C4-2B (cell line): ENCODE data around the gene SPAAR.

Experiments used
- H3K27ac ChIP-seq: fragments of 450-650 bp; 2 replicates; pipeline ENCODE4 v1.5.1; 2017
- CTCF ChIP-seq: fragments of 450-650 bp; conservative IDR thresholded peaks from 2 replicates; pipeline ENCODE4 v1.5.1; 2017; ENCODE audit warnings: mild to moderate bottlenecking
- ZFX ChIP-seq: fragments of 450-650 bp; IDR thresholded peaks from 2 replicates; pipeline ENCODE4 v1.6.1; 2017

Gene SPAAR

DNA sequence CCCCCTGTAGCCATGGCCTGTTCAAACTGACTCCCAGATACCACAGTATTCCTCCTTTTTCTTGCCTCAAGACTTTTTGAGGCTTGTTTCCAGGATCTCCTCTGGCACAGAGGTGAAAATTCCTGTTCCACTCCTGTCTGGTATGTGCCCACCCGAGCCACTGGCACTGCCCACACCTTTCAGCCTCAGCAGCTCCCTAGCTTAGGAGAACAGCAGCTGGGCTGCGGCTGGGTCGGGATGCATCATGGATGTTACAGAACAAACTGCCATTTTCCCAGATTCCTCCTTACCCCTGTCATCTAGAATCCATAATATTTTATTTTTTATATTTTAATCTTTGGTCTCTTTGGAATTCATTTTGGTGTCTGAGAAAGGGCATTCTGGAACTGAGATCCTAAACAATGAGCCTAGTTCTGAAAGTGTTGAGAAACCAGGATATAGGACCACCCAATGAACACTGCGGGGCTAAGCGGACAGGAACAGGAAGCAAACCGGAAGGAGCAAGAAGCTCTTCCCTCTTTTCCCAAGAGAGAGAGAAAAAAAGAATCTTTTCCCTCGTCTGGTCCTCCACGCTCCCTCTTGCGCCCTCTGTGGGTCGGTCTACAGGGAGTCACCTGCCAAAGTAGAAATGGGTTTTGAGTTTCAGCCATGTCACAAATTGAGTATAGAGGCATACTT lies 36.2 kb downstream of the SPAAR start:
- peak; percentile 97 for TF ChIP-seq CTCF
- no peak for TF ChIP-seq ZFX
- no peak overlapping the region for H3K27ac ChIP-seq

DNA sequence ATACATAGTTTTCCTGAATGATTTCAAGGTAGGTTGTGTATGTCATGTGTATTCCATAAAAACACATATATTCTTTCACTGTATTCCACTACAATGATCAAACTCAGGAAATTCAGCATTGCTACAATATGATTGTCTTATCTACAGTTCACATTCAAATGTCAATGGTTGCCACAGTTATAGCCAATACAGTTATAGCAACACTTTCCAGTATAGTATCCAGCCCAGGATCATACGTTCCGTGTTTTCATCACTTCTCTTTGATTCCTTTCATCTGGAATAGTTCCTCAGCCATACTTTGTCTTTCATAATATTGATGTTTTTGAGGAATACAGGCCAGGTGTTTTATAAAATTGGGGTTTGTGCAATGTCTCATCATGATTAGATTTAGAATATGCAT lies 39.2 kb downstream of the SPAAR start:
- no peak for TF ChIP-seq CTCF
- no peak for TF ChIP-seq ZFX
- no peak overlapping the region for H3K27ac ChIP-seq

DNA sequence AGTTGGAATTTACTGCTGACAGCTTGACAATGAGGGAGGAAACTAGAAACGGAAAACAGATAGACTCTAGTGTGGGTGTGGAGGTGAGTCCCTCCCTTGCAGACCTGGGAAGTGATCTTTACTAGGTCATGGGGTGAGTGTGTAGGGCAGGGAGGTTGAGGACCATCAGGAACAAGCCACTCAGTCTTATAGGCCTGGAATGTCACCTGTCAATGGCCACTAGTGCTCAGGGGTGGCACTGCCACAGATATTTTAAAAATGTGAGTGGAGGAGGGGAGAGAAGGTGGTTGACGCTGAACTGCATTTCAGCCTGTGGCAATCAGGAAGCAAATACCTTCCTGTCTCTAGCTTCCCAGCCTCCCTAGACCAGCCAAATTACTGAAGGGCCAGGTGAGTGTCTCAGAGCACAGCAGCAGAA lies 39.6 kb downstream of the SPAAR start:
- no peak overlapping the region for H3K27ac ChIP-seq
- TF ChIP-seq CTCF (no peak), ZFX (no peak)

GRCh38 chr9:35951736-35952135 lies 42.4 kb downstream of the SPAAR start:
- no peak for TF ChIP-seq CTCF
- no peak for TF ChIP-seq ZFX

DNA sequence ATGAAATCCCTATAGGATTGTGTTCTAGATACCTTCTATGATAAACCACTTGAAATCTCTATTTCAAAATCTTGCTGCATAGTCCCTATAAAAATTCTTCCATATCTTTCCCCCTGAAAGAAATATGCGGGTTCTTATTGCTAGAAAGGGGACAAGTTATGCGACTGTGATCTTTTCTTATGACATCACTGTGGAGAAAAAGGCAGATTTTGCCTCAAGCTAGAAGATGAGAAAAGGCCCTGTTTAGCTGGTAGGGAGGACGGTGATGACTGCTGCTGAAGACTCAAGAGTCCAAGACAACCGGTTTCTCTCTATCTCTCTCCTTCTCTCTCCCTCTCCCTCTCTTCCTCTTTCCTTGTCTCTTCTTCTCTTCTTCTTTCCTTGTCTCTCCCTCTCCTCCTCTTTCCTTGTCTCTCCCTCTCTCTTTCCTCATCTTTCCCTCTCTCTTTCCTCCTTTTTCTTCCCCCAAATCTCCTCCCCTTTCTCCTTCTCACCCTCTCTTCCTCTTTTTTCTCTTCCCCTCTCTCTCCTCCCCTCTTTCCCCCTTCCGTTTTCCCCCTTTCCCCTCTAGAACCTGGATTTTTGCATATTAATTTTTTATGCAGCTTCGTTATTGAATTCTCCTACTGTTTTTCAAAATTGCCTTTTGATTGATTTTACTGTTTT lies 43.4 kb downstream of the SPAAR start:
- TF ChIP-seq CTCF = no peak
- TF ChIP-seq ZFX = no peak
- no peak overlapping the region for H3K27ac ChIP-seq

More at GRCh38 chr9:35951736-35952135, 42.4 kb downstream of the SPAAR start:
- no peak overlapping the region for H3K27ac ChIP-seq

- TF ChIP-seq ZFX (no peak), CTCF (peak; percentile 96)
Observed at GRCh38 chr9:35954942-35955546, 45.8 kb downstream of the SPAAR start.

GRCh38 chr9:35956651-35957050 lies 47.4 kb downstream of the SPAAR start:
- H3K27ac ChIP-seq = no peak overlapping the region
- TF ChIP-seq ZFX (no peak), CTCF (no peak)

More at GRCh38 chr9:35954942-35955546, 45.8 kb downstream of the SPAAR start:
- no peak overlapping the region for H3K27ac ChIP-seq
